HCT116 (cell line): Measurements from ENCODE around the gene LIPK. TPM values are rescaled to one million over a fixed set of nuclear protein-coding genes. Genes with fewer than 3 reads are reported as not detected.

Experiments
- ATAC-seq: fragments of 200-7000 bp; cut with Tn5 transposase; 2 replicates; pipeline ENCODE4 v1.9.1; 2020; ENCODE audit warnings: mild to moderate bottlenecking, moderate library complexity
- BruUV-seq: library from RNA; stranded (reverse); fragments of 400-500 nt; replicated peaks from 2 replicates; lab custom pipeline; 2021; lab: Mats Ljungman, UMichigan
- CTCF ChIA-PET: fragments of 300-600 bp; sonication (Branson Sonifier 250); formaldehyde crosslinking; loops from one replicate; lab custom pipeline; 2021; ENCODE audit warnings: antibody characterized with exemption; lab: Charles Lee
- POLR2A ChIA-PET: fragments of 300-600, 350-600 bp; sonication (Branson Sonifier 250); formaldehyde crosslinking; loops from one replicate; lab custom pipeline; 2021; ENCODE audit warnings: antibody characterized with exemption; lab: Charles Lee
- RAD21 ChIA-PET, 2 experiments: fragments of 300-600 bp; sonication (Branson Sonifier 250); formaldehyde crosslinking; loops; one replicate each; lab custom pipeline; 2023; ENCODE audit warnings: low total read pairs in 2 of 2; ENCODE audit not compliant: uncharacterized antibody in 2 of 2, unreplicated experiment in 2 of 2, low non-redundant PET in 1 of 2; lab: Charles Lee
- DNase-seq: peaks from one replicate; pipeline ENCODE4 v3.0.0-alpha.2; 2010; ENCODE audit warnings: low read depth, low spot score
- H2AFZ ChIP-seq: fragments of 200-600 bp; shearing (Covaris generic), sonication (generic); 2 replicates; pipeline ENCODE4 v1.6.1; 2017; ENCODE audit warnings: low read depth, mixed run types, mixed read lengths, antibody characterized with exemption, low read length; ENCODE audit not compliant: poor library complexity, severe bottlenecking
- H3K27ac ChIP-seq: 2 replicates; pipeline ENCODE4 v1.5.1; 2012; ENCODE audit warnings: low read depth, low read length
- H3K27me3 ChIP-seq: fragments of 200-600 bp; sonication (generic); 2 replicates; pipeline ENCODE4 v1.6.1; 2016; ENCODE audit warnings: mixed run types, low read length, mixed read lengths; ENCODE audit not compliant: insufficient read depth
- H3K36me3 ChIP-seq, 2 experiments: fragments of 200-500 bp in 1 of 2; fragments of 200-600 bp in 1 of 2; sonication (Bioruptor generic) in 1 of 2; sonication (generic) in 1 of 2; 2 replicates each; pipeline versions ENCODE4 v1.5.1 to v1.6.1; 2014 to 2016; ENCODE audit warnings: low read length in 2 of 2, inconsistent platforms in 1 of 2, mixed read lengths in 1 of 2, mixed run types in 1 of 2; ENCODE audit not compliant: insufficient read depth in 2 of 2, control insufficient read depth in 1 of 2
- H3K4me1 ChIP-seq, 2 experiments: fragments of 200-600 bp in 1 of 2; sonication (generic) in 1 of 2; 2 replicates each; pipeline versions ENCODE4 v1.5.1 to v1.6.1; 2012 to 2017; ENCODE audit warnings: low read length in 2 of 2, inconsistent platforms in 1 of 2, mild to moderate bottlenecking in 1 of 2, mixed read lengths in 1 of 2, mixed run types in 1 of 2, moderate library complexity in 1 of 2; ENCODE audit not compliant: insufficient read depth in 2 of 2, control insufficient read depth in 1 of 2
- H3K4me2 ChIP-seq: fragments of 200-600 bp; sonication (generic); 2 replicates; pipeline ENCODE4 v1.6.1; 2017; ENCODE audit warnings: mixed run types, low read length, mixed read lengths
- H3K4me3 ChIP-seq, 2 experiments: fragments of 200-600 bp in 1 of 2; sonication (generic) in 1 of 2; replicated peaks in 1 of 2; 2 replicates each; pipeline ENCODE4 v1.5.1; 2011 to 2016; ENCODE audit warnings: low read length in 2 of 2, control low read depth in 1 of 2, low read depth in 1 of 2, mild to moderate bottlenecking in 1 of 2, mixed read lengths in 1 of 2, mixed run types in 1 of 2
- H3K79me2 ChIP-seq: fragments of 200-600 bp; sonication (generic); 2 replicates; pipeline ENCODE4 v1.6.1; 2017; ENCODE audit warnings: mild to moderate bottlenecking, mixed run types, low read length, moderate library complexity, mixed read lengths; ENCODE audit not compliant: insufficient read depth
- H3K9ac ChIP-seq: fragments of 200-600 bp; sonication (generic); 2 replicates; pipeline ENCODE4 v1.6.1; 2016; ENCODE audit warnings: low read length, mixed read lengths
- H3K9me2 ChIP-seq: fragments of 200-600 bp; sonication (generic), shearing (Covaris generic); 2 replicates; pipeline ENCODE4 v1.6.1; 2017; ENCODE audit warnings: mixed run types, mild to moderate bottlenecking, moderate library complexity; ENCODE audit not compliant: insufficient read depth
- H3K9me3 ChIP-seq, 2 experiments: fragments of 200-500 bp in 1 of 2; fragments of 200-600 bp in 1 of 2; sonication (Bioruptor generic) in 1 of 2; sonication (generic) in 1 of 2; 2 replicates each; pipeline ENCODE4 v1.6.1; 2014 to 2017; ENCODE audit warnings: low read length in 2 of 2, mixed read lengths in 2 of 2, inconsistent platforms in 1 of 2, low read depth in 1 of 2, mild to moderate bottlenecking in 1 of 2, mixed run types in 1 of 2, moderate library complexity in 1 of 2; ENCODE audit not compliant: control insufficient read depth in 1 of 2, insufficient read depth in 1 of 2
- H4K20me1 ChIP-seq: fragments of 200-600 bp; sonication (generic), shearing (Covaris generic); 2 replicates; pipeline ENCODE4 v1.6.1; 2017; ENCODE audit warnings: mixed run types, mild to moderate bottlenecking, moderate library complexity; ENCODE audit not compliant: insufficient read depth
- ATF3 ChIP-seq: IDR thresholded peaks from 2 replicates; pipeline ENCODE4 v1.6.1; 2012
- CBX3 ChIP-seq: IDR thresholded peaks from 2 replicates; pipeline ENCODE4 v1.6.1; 2012; ENCODE audit warnings: low read depth
- EZH2 ChIP-seq: fragments of 200-600 bp; sonication (generic); IDR thresholded peaks from 2 replicates; pipeline ENCODE4 v1.6.1; 2017; ENCODE audit warnings: antibody characterized with exemption, mixed run types
- POLR2A ChIP-seq: IDR thresholded peaks from 2 replicates; pipeline ENCODE4 v1.7.0; 2011; ENCODE audit warnings: borderline replicate concordance; ENCODE audit not compliant: insufficient read depth, insufficient read length; ENCODE audit errors: extremely low read depth
- POLR2AphosphoS5 ChIP-seq: IDR thresholded peaks from 2 replicates; pipeline ENCODE4 v1.6.1; 2011; ENCODE audit warnings: mild to moderate bottlenecking, low read depth, low read length, moderate library complexity
- REST ChIP-seq: IDR thresholded peaks from 2 replicates; pipeline ENCODE4 v1.6.1; 2012; ENCODE audit warnings: low read depth
- YY1 ChIP-seq: IDR thresholded peaks from 2 replicates; pipeline ENCODE4 v1.6.1; 2011; ENCODE audit warnings: low read length, low read depth, moderate library complexity, mild to moderate bottlenecking; ENCODE audit not compliant: insufficient replicate concordance; ENCODE audit errors: extremely low read depth
- ZBTB33 ChIP-seq: IDR thresholded peaks from 2 replicates; pipeline ENCODE4 v1.6.1; 2011; ENCODE audit warnings: mild to moderate bottlenecking, low read length, moderate library complexity; ENCODE audit not compliant: insufficient replicate concordance; ENCODE audit errors: extremely low read depth
- ZFX ChIP-seq: fragments of 450-650 bp; IDR thresholded peaks from 2 replicates; pipeline ENCODE4 v1.6.1; 2017
- intact Hi-C: fragments of 100-400 bp; cut with micrococcal nuclease; formaldehyde crosslinking; loops from 2 replicates; pipeline ENCODE4 v1.10.0; 2022
- total RNA-seq: library from RNA; stranded (reverse); gene quantifications from one replicate; pipeline ENCODE4 v1.2.1, GENCODE V29; 2021; ENCODE audit not compliant: unreplicated experiment

LIPK gene
- total RNA-seq, 1 experiment from 2014 or later: not detected

- TF ChIP-seq POLR2A (no peak), POLR2AphosphoS5 (no peak), ATF3 (no peak), ZFX (no peak), ZBTB33 (no peak), REST (no peak), CBX3 (no peak), EZH2 (no peak), YY1 (no peak)
- no peak overlapping the region for H3K4me3 ChIP-seq
- H3K4me1 ChIP-seq: no peaks in the 10 kb centered on the region
- H3K27ac ChIP-seq: no peak overlapping the region
- intact Hi-C loops: no loop called here
- RAD21 ChIA-PET: no interaction called here
- no peaks in the 10 kb centered on the region for H3K27me3 ChIP-seq
- ATAC-seq (no peak), DNase-seq (no peak)
- no peak overlapping the region for H3K9ac ChIP-seq
- H3K9me3 ChIP-seq: no peaks in the 10 kb centered on the region
- POLR2A ChIA-PET: no interaction called here
- CTCF ChIA-PET: interaction anchor here (0.5 kb wide), 1 partner anchor 334 kb away, joined by 3 read pairs; no protein-coding TSS in a partner anchor
- H3K9me2 ChIP-seq: no peaks in the 10 kb centered on the region
- H3K36me3 ChIP-seq: no peaks in the 10 kb centered on the region
- H4K20me1 ChIP-seq: no peaks in the 10 kb centered on the region
- no TSS peak for BruUV-seq
- H2AFZ ChIP-seq: no peak overlapping the region
- no peak overlapping the region for H3K4me2 ChIP-seq
- no peaks in the 10 kb centered on the region for H3K79me2 ChIP-seq
These were observed 15.3 kb downstream of the LIPK start for GRCh38 chr10:88721392-88721791.
